Hepatocyte (in vitro differentiated cells): ENCODE measurements around the gene VPS16. TPM values are rescaled to one million over a fixed set of nuclear protein-coding genes. Genes with fewer than 3 reads are reported as not detected.

Source experiments
- DNase-seq: peaks from one replicate; pipeline ENCODE4 v3.0.0-alpha.2; 2016; ENCODE audit warnings: low spot score
- H2AFZ ChIP-seq: fragments of 200-600 bp; sonication (generic); 2 replicates; pipeline ENCODE4 v1.6.0; 2016; ENCODE audit warnings: antibody characterized with exemption, mild to moderate bottlenecking
- H3K27ac ChIP-seq: fragments of 200-600 bp; sonication (generic); 2 replicates; pipeline ENCODE4 v1.5.1; 2016; ENCODE audit warnings: mild to moderate bottlenecking
- H3K27me3 ChIP-seq: fragments of 200-600 bp; sonication (generic); 2 replicates; pipeline ENCODE4 v1.6.1; 2016
- H3K36me3 ChIP-seq: fragments of 200-600 bp; sonication (generic); replicated peaks from 2 replicates; pipeline ENCODE4 v1.5.1; 2016; ENCODE audit warnings: low read depth; ENCODE audit not compliant: insufficient read depth
- H3K4me1 ChIP-seq: fragments of 200-600 bp; sonication (generic); 2 replicates; pipeline ENCODE4 v1.5.1; 2016; ENCODE audit warnings: mild to moderate bottlenecking, moderate library complexity; ENCODE audit not compliant: insufficient read depth
- H3K4me2 ChIP-seq: fragments of 200-600 bp; sonication (generic); 2 replicates; pipeline ENCODE4 v1.6.0; 2016
- H3K4me3 ChIP-seq: fragments of 200-600 bp; sonication (generic); 2 replicates; pipeline ENCODE4 v1.5.1; 2016; ENCODE audit warnings: mild to moderate bottlenecking
- H3K79me2 ChIP-seq: fragments of 200-600 bp; sonication (generic); 2 replicates; pipeline ENCODE4 v1.6.0; 2017; ENCODE audit warnings: mild to moderate bottlenecking
- H3K9me2 ChIP-seq: fragments of 200-600 bp; sonication (generic); replicated peaks from 2 replicates; pipeline ENCODE4 v1.6.0; 2017; ENCODE audit warnings: mild to moderate bottlenecking; ENCODE audit not compliant: insufficient read depth
- H3K9me3 ChIP-seq: fragments of 200-600 bp; sonication (generic); 2 replicates; pipeline ENCODE4 v1.5.1; 2016; ENCODE audit warnings: low read depth, mild to moderate bottlenecking
- H4K20me1 ChIP-seq: fragments of 200-600 bp; sonication (generic); 2 replicates; pipeline ENCODE4 v1.6.0; 2016; ENCODE audit warnings: mild to moderate bottlenecking; ENCODE audit not compliant: insufficient read depth, poor library complexity, severe bottlenecking
- CTCF ChIP-seq: fragments of 200-600 bp; sonication (generic); IDR thresholded peaks from 2 replicates; pipeline ENCODE4 v1.5.1; 2016; ENCODE audit warnings: antibody characterized with exemption, mild to moderate bottlenecking; ENCODE audit not compliant: poor library complexity
- EZH2 ChIP-seq: fragments of 200-600 bp; sonication (generic); IDR thresholded peaks from 2 replicates; pipeline ENCODE4 v1.6.1; 2016; ENCODE audit warnings: antibody characterized with exemption, mild to moderate bottlenecking, borderline replicate concordance
- EZH2phosphoT487 ChIP-seq: fragments of 200-600 bp; sonication (generic); IDR thresholded peaks from one replicate; pipeline ENCODE4 v1.6.1; 2018; ENCODE audit warnings: antibody characterized with exemption, mild to moderate bottlenecking, low read depth, moderate library complexity; ENCODE audit not compliant: unreplicated experiment, severe bottlenecking
- WGBS: methylation state at CpG from one replicate; pipeline ENCODE4 v1.1.6; 2016; ENCODE audit warnings: low lambda C conversion rate; ENCODE audit errors: missing lambda C conversion rate; 5-methylcytosine and 5-hydroxymethylcytosine counted together
- polyA plus RNA-seq: library from polyadenylated mRNA; unstranded; fragments of >200 nt; fragmentation: Nextera tagmentation; extraction: Ambion mirVana; gene quantifications from 2 replicates; pipeline ENCODE4 v1.2.1, GENCODE V29; 2016
- total RNA-seq: library from RNA; depleted of rRNA; stranded (reverse); fragments of >200 nt; gene quantifications from 2 replicates; pipeline ENCODE4 v1.2.3, GENCODE V29; 2014

The VPS16 gene
- total and polyA plus RNA-seq, 2 experiments from 2014 or later = 34.6 to 42.9 TPM

GRCh38 chr20:2889797-2890196 lies 49.3 kb downstream of the VPS16 start:
- 98% methylated on average over 3 of the region's 3 CpGs for WGBS
- H3K4me2 ChIP-seq = no peak overlapping the region
- no peaks in the 10 kb centered on the region for H3K27me3 ChIP-seq
- no peaks in the 10 kb centered on the region for H3K9me2 ChIP-seq
- H3K79me2 ChIP-seq = peaks cover 98% of the 10 kb centered on the region
- DNase-seq = no peak
- H3K4me1 ChIP-seq = no peaks in the 10 kb centered on the region
- H4K20me1 ChIP-seq = peaks cover 35% of the 10 kb centered on the region
- no peak overlapping the region for H3K4me3 ChIP-seq
- no peak overlapping the region for H2AFZ ChIP-seq
- TF ChIP-seq EZH2 = no peak
- no peak for TF ChIP-seq EZH2phosphoT487
- no peak for TF ChIP-seq CTCF
- no peaks in the 10 kb centered on the region for H3K9me3 ChIP-seq
- no peaks in the 10 kb centered on the region for H3K36me3 ChIP-seq
- no peak overlapping the region for H3K27ac ChIP-seq

- Histone ChIP-seq H3K4me1 (no peaks in the 10 kb centered on the region), H3K27ac (no peak overlapping the region), H2AFZ (no peak overlapping the region), H3K36me3 (no peaks in the 10 kb centered on the region), H3K9me3 (no peaks in the 10 kb centered on the region), H3K9me2 (no peaks in the 10 kb centered on the region), H3K4me2 (no peak overlapping the region), H4K20me1 (peaks cover 35% of the 10 kb centered on the region), H3K79me2 (peaks cover 97% of the 10 kb centered on the region), H3K27me3 (no peaks in the 10 kb centered on the region), H3K4me3 (no peak overlapping the region)
- 75% methylated on average over 2 of the region's 2 CpGs for WGBS
- no peak for DNase-seq
- TF ChIP-seq EZH2 (no peak), EZH2phosphoT487 (no peak), CTCF (no peak)
Measured at GRCh38 chr20:2890742-2891141, 50.2 kb downstream of the VPS16 start.

- Histone ChIP-seq H3K27me3 (no peaks in the 10 kb centered on the region), H3K4me2 (no peak overlapping the region), H3K27ac (no peak overlapping the region), H3K9me3 (no peaks in the 10 kb centered on the region), H3K9me2 (no peaks in the 10 kb centered on the region), H2AFZ (no peak overlapping the region), H4K20me1 (peaks cover 35% of the 10 kb centered on the region), H3K36me3 (no peaks in the 10 kb centered on the region), H3K79me2 (peaks cover 97% of the 10 kb centered on the region), H3K4me1 (no peaks in the 10 kb centered on the region), H3K4me3 (no peak overlapping the region)
- WGBS = 76% methylated on average over 2 of the region's 2 CpGs
- DNase-seq = no peak
- no peak for TF ChIP-seq EZH2
- no peak for TF ChIP-seq CTCF
- TF ChIP-seq EZH2phosphoT487 = no peak
Measured at GRCh38 chr20:2891343-2891742, 50.8 kb downstream of the VPS16 start.

- Histone ChIP-seq H3K36me3 (no peaks in the 10 kb centered on the region), H2AFZ (no peak overlapping the region), H3K4me1 (no peaks in the 10 kb centered on the region), H3K79me2 (peaks cover 97% of the 10 kb centered on the region), H3K9me3 (no peaks in the 10 kb centered on the region), H3K27me3 (no peaks in the 10 kb centered on the region), H3K9me2 (no peaks in the 10 kb centered on the region), H3K4me2 (no peak overlapping the region), H4K20me1 (peaks cover 29% of the 10 kb centered on the region), H3K27ac (no peak overlapping the region), H3K4me3 (no peak overlapping the region)
- DNase-seq = no peak
- TF ChIP-seq EZH2 = no peak
- no peak for TF ChIP-seq CTCF
- no peak for TF ChIP-seq EZH2phosphoT487
- 74% methylated on average over 3 of the region's 3 CpGs for WGBS
Measured at GRCh38 chr20:2892376-2892775, 51.8 kb downstream of the VPS16 start.
